ENCODE measurements around the gene FECH.

DNA sequence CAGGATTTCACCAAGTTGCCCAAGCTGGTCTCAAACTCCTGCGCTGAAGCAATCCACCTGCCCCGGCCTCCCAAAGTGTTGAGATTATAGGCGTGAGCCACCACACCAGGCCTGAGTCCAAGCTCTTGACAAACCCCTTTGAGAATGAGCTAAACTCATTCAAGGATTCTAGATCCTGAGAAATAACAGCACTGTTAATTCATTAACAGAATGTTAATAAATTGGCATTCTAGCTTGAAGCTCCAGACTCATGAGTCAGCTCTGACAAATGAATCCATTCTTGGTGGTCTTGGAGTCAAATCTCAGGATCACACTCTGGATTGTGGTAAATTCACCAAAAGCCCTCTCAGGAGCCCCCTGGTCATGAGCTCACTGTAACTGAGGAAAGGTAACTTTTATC is 33.4 kb upstream of the FECH start:
- TF ChIP-seq, protein P1, sequence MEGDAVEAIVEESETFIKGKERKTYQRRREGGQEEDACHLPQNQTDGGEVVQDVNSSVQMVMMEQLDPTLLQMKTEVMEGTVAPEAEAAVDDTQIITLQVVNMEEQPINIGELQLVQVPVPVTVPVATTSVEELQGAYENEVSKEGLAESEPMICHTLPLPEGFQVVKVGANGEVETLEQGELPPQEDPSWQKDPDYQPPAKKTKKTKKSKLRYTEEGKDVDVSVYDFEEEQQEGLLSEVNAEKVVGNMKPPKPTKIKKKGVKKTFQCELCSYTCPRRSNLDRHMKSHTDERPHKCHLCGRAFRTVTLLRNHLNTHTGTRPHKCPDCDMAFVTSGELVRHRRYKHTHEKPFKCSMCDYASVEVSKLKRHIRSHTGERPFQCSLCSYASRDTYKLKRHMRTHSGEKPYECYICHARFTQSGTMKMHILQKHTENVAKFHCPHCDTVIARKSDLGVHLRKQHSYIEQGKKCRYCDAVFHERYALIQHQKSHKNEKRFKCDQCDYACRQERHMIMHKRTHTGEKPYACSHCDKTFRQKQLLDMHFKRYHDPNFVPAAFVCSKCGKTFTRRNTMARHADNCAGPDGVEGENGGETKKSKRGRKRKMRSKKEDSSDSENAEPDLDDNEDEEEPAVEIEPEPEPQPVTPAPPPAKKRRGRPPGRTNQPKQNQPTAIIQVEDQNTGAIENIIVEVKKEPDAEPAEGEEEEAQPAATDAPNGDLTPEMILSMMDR (IDR thresholded peaks at IDR 0.05): no peak
- no peak for TF ChIP-seq EZH2 (IDR thresholded peaks at IDR 0.05; ENCODE audit: borderline replicate concordance, insufficient read depth, low read depth, low read length, poor library complexity, severe bottlenecking)

Measured in B cell (primary cell).